ENCODE measurements around the gene MAD1L1.
"Not testable (repeated sequence)": the region's sequence is repeated elsewhere in the genome, so short reads cannot be mapped to it uniquely, and the experiment has no call there.

Gene MAD1L1

DNA sequence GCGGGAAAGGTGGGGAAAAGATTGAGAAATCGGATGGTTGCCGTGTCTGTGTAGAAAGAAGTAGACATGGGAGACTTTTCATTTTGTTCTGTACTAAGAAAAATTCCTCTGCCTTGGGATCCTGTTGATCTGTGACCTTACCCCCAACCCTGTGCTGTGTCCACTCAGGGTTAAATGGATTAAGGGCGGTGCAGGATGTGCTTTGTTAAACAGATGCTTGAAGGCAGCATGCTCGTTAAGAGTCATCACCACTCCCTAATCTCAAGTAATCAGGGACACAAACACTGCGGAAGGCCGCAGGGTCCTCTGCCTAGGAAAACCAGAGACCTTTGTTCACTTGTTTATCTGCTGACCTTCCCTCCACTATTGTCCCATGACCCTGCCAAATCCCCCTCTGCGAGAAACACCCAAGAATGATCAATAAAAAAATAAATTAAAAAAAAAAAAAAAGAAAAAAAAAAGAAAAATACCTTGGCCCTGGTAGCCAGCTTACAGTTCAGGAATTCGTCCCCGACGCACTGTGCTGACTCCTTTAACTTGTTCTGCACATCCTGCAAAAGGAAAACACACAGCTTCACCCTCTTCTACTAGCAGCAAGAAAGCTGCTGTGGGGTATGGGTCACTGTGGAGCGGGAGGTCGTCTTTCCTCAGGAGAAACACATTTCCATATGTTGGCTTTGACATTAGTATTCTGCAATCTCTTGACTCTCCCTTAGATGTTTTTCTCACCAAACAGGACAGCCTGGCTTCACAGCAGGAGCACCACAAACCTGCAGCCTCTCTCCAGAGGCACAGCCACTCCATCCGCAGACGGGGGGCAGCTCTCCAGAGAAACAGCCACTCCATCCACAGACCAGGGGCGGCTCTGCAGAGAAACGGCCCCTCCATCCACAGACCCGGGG, 36.6 kb upstream of the MAD1L1 start:
- not testable (repeated sequence) for H3K36me3 ChIP-seq (ENCODE audit: insufficient read depth, low read length); H3K9me3 ChIP-seq (ENCODE audit: control insufficient read depth, insufficient read depth, low read length); H3K9ac ChIP-seq (ENCODE audit: low read depth, low read length)
- H3K4me1 ChIP-seq (ENCODE audit: insufficient read depth, low read length), result peaks cover 15% of the 10 kb centered on the region

GRCh38 chr7:2266911-2267310, 34.2 kb upstream of the MAD1L1 start:
- Histone ChIP-seq H3K36me3 (ENCODE audit: insufficient read depth, low read length) (peaks cover 11% of the 10 kb centered on the region; the same call in 1 of the 2 replicates), H3K9me3 (ENCODE audit: control insufficient read depth, insufficient read depth, low read length) (0 out of 2 replicates have a peak, but pooled peaks cover 3% of the 10 kb centered on the region), H3K9ac (ENCODE audit: low read depth, low read length) (no peak overlapping the region), H3K4me1 (ENCODE audit: insufficient read depth, low read length) (peaks cover 15% of the 10 kb centered on the region)

- Histone ChIP-seq H3K9ac (ENCODE audit: low read depth, low read length) (no peak overlapping the region), H3K36me3 (ENCODE audit: insufficient read depth, low read length) (peaks cover 11% of the 10 kb centered on the region; the same call in 1 of the 2 replicates), H3K9me3 (ENCODE audit: control insufficient read depth, insufficient read depth, low read length) (0 out of 2 replicates have a peak, but pooled peaks cover 3% of the 10 kb centered on the region), H3K4me1 (ENCODE audit: insufficient read depth, low read length) (no peaks in the 10 kb centered on the region)
Measured at GRCh38 chr7:2264158-2264557, 31.4 kb upstream of the MAD1L1 start.

- no peak overlapping the region for H3K9ac ChIP-seq (ENCODE audit: low read depth, low read length)
- H3K36me3 ChIP-seq (ENCODE audit: insufficient read depth, low read length), result peaks cover 11% of the 10 kb centered on the region; the same call in 1 of the 2 replicates
- H3K9me3 ChIP-seq (ENCODE audit: control insufficient read depth, insufficient read depth, low read length), result 0 out of 2 replicates have a peak, but pooled peaks cover 3% of the 10 kb centered on the region
- no peaks in the 10 kb centered on the region for H3K4me1 ChIP-seq (ENCODE audit: insufficient read depth, low read length)
Measured at GRCh38 chr7:2263176-2263575, 30.4 kb upstream of the MAD1L1 start.

DNA sequence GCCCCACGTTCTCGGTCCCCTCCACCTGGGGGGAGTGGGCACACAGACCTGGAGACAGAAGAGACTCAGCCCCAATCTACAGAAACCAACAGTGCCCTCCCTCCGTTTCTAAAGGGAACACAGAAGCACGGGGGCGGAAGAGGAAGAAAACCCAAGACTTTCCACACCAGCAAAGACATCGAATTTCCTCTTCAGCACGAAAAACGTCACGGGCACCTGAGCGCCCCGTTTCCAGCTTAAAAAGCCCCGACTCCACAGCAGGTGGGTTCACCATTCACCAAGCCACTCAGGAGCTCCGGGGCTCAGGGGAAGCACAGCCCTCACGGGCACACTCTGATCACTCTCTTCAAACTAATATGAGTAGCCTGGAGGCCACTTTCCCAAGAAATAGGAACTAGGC, 28.9 kb upstream of the MAD1L1 start:
- Histone ChIP-seq H3K9me3 (ENCODE audit: control insufficient read depth, insufficient read depth, low read length) (no peaks in the 10 kb centered on the region), H3K4me1 (ENCODE audit: insufficient read depth, low read length) (no peaks in the 10 kb centered on the region), H3K9ac (ENCODE audit: low read depth, low read length) (no peak overlapping the region), H3K36me3 (ENCODE audit: insufficient read depth, low read length) (peaks cover 10% of the 10 kb centered on the region; the same call in 1 of the 2 replicates)

- no peaks in the 10 kb centered on the region for H3K4me1 ChIP-seq (ENCODE audit: insufficient read depth, low read length)
- H3K9ac ChIP-seq (ENCODE audit: low read depth, low read length), result no peak overlapping the region
- H3K36me3 ChIP-seq (ENCODE audit: insufficient read depth, low read length), result peaks cover 9% of the 10 kb centered on the region; the same call in 1 of the 2 replicates
- H3K9me3 ChIP-seq (ENCODE audit: control insufficient read depth, insufficient read depth, low read length), result no peaks in the 10 kb centered on the region
Measured at GRCh38 chr7:2260820-2261219, 28.1 kb upstream of the MAD1L1 start.

GRCh38 chr7:2259480-2259879, 26.7 kb upstream of the MAD1L1 start:
- peaks cover 9% of the 10 kb centered on the region; the same call in 1 of the 2 replicates for H3K36me3 ChIP-seq (ENCODE audit: insufficient read depth, low read length)
- no peaks in the 10 kb centered on the region for H3K9me3 ChIP-seq (ENCODE audit: control insufficient read depth, insufficient read depth, low read length)
- no peaks in the 10 kb centered on the region for H3K4me1 ChIP-seq (ENCODE audit: insufficient read depth, low read length)
- H3K9ac ChIP-seq (ENCODE audit: low read depth, low read length), result no peak overlapping the region

DNA sequence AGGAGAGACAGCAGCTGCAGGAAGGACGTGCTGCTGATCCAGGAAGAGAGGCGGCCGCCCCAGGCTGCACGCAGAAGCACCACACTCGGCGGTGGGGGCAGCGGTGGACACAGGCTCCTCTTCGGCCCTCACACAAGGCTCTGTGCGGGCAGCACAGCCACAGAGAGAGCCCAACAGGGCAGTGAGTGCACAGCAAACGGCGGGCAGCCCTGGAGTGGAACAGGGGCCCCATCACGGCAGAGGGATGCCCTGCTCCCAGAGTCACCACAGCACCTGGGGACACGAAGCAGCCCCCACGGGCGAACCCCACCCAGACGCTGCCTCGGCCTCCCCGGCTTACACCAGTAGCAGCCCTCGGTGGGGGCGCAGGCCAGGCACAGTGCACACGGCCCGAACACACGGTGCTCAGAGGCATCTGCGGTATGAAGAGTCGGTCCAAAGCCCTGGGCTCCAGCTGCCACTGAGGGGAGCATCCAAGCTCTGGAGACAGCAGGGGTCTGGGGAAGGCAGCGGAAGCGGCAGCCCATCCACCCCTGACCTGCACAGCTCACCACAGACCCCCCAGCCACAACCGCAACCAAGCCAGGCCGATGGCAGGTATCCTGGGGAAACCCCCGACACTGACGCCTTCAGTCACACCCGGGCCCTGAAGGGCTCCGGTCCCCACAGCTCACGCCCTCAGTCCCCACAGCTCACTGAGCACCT, 26.1 kb upstream of the MAD1L1 start:
- H3K9ac ChIP-seq (ENCODE audit: low read depth, low read length), result no peak overlapping the region
- no peaks in the 10 kb centered on the region for H3K4me1 ChIP-seq (ENCODE audit: insufficient read depth, low read length)
- no peaks in the 10 kb centered on the region for H3K9me3 ChIP-seq (ENCODE audit: control insufficient read depth, insufficient read depth, low read length)
- peaks cover 5% of the 10 kb centered on the region for H3K36me3 ChIP-seq (ENCODE audit: insufficient read depth, low read length)

GRCh38 chr7:2257651-2258050, 24.9 kb upstream of the MAD1L1 start:
- H3K4me1 ChIP-seq (ENCODE audit: insufficient read depth, low read length), result no peaks in the 10 kb centered on the region
- H3K9me3 ChIP-seq (ENCODE audit: control insufficient read depth, insufficient read depth, low read length), result no peaks in the 10 kb centered on the region
- H3K36me3 ChIP-seq (ENCODE audit: insufficient read depth, low read length), result peaks cover 4% of the 10 kb centered on the region
- H3K9ac ChIP-seq (ENCODE audit: low read depth, low read length), result no peak overlapping the region

DNA sequence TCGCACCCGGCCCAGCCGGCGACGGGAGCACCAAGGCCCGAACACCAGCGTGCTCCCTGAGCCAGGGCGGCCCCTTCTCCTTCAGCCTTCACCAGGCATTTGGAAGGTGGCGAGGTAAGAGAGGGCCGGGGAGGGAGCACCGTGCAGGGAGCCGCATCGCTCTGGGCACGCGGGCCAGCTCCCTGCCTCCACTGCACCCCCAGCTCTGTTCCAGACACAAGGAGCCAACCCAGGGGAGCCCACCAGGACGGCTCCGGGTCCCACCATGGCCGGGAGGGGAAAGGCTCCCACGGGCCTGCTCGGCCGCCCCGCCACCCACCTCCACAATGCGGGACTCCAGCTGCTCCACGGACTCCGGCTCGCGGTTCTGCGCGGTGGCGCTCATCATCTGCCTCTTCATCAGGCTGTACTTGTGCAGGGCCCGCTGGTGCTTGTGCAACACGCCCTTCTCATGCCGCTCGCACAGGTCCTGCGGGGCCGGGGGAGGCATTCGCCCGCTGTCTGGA, 24.4 kb upstream of the MAD1L1 start:
- Histone ChIP-seq H3K36me3 (ENCODE audit: insufficient read depth, low read length) (peaks cover 1% of the 10 kb centered on the region), H3K4me1 (ENCODE audit: insufficient read depth, low read length) (no peaks in the 10 kb centered on the region; the same call in 1 of the 2 replicates), H3K9ac (ENCODE audit: low read depth, low read length) (no peak overlapping the region), H3K9me3 (ENCODE audit: control insufficient read depth, insufficient read depth, low read length) (no peaks in the 10 kb centered on the region)

GRCh38 chr7:2256306-2257045, 23.7 kb upstream of the MAD1L1 start:
- H3K4me1 ChIP-seq (ENCODE audit: insufficient read depth, low read length), result no peaks in the 10 kb centered on the region; the same call in 1 of the 2 replicates
- no peaks in the 10 kb centered on the region; the same call in none of the 2 replicates for H3K36me3 ChIP-seq (ENCODE audit: insufficient read depth, low read length)
- H3K9me3 ChIP-seq (ENCODE audit: control insufficient read depth, insufficient read depth, low read length), result no peaks in the 10 kb centered on the region
- H3K9ac ChIP-seq (ENCODE audit: low read depth, low read length), result no peak overlapping the region

GRCh38 chr7:2255145-2256139, 22.7 kb upstream of the MAD1L1 start:
- H3K36me3 ChIP-seq (ENCODE audit: insufficient read depth, low read length), result no peaks in the 10 kb centered on the region; the same call in none of the 2 replicates
- H3K9me3 ChIP-seq (ENCODE audit: control insufficient read depth, insufficient read depth, low read length), result no peaks in the 10 kb centered on the region
- H3K9ac ChIP-seq (ENCODE audit: low read depth, low read length), result no peak overlapping the region
- H3K4me1 ChIP-seq (ENCODE audit: insufficient read depth, low read length), result no peaks in the 10 kb centered on the region; the same call in 1 of the 2 replicates

Measured in ES-I3 (cell line).